GM21528 (cell line): Measurements from ENCODE around the gene FCHO2.

Experiments used
- ATAC-seq: cut with Tn5 transposase; IDR thresholded peaks from one replicate; pipeline ENCODE4 v1.9.1; 2021; ENCODE audit warnings: mild to moderate bottlenecking, moderate library complexity; ENCODE audit not compliant: unreplicated experiment, low FRiP score

FCHO2 gene

DNA sequence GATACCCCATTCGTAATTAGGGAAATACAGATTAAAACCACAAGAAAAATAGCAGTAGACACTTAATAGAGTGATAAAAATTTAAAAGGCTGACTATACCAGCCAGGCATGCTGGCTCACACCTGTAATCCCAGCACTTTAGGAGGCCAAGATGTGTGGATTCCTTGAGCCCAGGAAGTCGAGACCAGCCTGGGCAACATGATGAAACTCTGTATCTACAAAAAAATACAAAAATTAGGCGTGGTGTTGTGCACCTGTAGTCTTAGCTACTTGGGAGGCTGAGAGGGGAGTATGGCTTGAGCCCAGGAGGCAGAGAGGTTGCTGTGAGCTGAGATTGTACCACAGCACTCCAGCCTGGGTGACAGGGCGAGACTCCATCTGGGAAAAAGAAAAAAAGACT lies 72.0 kb downstream of the FCHO2 start:
- no peak for ATAC-seq

DNA sequence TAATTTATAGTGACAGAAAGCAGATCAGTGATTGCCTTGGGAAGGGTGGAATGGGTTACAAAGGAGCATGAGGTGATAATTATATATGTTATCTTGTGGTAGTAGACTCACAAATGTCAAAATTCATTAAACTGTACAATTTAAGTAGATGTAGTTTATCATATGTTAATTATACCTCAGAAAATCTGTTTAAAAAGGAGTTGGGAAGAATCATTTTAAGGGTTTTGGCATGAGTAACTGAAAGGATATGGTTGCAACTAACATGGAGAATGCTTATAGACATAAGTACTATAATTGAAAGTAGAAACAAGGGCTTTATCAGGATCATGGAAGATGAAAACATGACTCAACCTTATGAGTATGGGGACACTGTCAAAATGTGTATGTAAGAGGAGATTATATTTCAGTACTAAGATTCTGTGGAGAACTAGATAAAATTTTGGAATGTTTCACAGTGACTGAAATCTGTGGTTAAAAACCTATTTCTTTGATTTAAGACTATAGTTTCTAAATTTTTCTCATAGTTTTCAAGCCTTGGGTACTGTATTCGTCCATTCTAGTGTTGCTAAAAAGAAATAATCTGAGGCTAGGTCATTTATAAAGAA lies 73.3 kb downstream of the FCHO2 start:
- no peak for ATAC-seq

DNA sequence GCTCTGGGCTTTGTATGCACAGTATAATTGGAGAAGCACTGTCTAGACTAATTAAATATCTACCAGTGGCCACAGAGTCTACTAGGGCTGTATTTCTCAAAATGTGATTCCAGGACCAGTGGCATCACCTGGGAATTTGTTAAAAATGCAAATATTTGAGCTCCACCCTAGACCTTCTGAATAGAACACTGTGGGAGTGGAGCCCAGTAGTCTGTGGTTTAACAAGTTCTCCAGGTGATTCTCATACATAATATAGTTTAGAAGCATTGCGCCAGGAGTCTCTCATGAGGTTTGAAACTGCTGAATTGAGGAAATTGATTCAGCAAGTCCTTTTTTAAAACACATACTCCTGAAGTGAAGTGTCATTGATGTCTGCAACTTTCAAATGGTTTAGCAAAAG lies 74.7 kb downstream of the FCHO2 start:
- ATAC-seq = no peak

GRCh38 chr5:73030995-73031394 lies 75.2 kb downstream of the FCHO2 start:
- no peak for ATAC-seq

- ATAC-seq = no peak
These were observed 76.0 kb downstream of the FCHO2 start for GRCh38 chr5:73031839-73032238.

GRCh38 chr5:73032635-73033034 lies 76.8 kb downstream of the FCHO2 start:
- no peak for ATAC-seq

DNA sequence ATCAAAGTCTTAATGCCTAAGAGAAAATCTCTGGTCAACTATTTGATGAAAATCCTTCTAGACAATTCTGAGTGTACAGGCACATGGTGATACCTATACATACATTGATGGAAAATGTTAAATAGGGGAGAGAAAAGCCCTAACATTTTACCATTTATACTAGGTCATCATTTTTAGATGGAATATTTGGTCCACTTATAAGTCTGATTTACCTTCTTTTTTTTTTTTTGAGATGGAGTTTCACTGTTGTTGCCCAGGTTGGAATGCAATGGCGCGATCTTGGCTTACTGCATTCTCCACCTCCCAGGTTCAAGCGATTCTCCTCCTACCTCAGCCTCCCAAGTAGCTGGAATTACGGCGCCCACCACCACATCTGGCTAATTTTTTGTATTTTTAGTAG lies 81.7 kb downstream of the FCHO2 start:
- ATAC-seq = no peak

DNA sequence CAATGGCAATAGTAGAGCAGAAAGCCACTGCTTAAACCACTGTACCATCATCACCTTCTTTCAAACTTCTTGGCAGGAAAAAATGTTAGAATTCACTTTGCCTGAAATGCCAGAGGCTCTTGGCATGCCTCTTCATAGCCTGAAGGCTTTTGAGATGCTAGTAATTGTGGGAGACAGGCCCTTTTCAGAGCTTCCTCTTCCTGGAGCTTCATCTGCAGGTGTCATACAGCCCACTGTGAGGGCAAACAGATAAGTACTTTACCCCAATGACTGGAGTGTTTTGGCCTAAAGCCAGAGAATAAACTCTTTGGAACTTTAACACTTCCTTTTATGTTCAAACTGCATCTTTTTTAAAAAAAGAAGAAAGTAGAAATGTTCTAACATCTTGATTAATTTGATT lies 83.2 kb downstream of the FCHO2 start:
- ATAC-seq = no peak

- no peak for ATAC-seq
These were observed 87.2 kb downstream of the FCHO2 start for GRCh38 chr5:73042993-73043392.

DNA sequence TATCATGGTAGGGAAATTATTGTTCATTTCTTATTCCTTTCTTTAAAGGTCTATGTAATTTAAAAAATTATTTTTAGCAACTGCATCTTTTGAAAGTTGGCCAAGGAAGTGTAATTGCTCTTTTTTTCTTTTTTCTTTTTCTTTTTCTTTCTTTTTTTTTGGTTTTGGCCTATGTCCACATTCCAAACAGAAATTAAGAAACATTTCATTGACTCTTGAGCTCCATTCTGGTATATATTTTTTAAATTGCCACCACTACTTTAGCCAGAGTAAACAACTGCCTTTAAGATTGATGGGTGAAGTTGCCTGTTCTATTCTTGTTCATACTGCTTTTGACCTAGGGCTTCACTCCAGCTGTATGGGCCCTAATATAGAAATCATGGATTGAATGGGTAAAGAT lies 88.7 kb downstream of the FCHO2 start:
- no peak for ATAC-seq

DNA sequence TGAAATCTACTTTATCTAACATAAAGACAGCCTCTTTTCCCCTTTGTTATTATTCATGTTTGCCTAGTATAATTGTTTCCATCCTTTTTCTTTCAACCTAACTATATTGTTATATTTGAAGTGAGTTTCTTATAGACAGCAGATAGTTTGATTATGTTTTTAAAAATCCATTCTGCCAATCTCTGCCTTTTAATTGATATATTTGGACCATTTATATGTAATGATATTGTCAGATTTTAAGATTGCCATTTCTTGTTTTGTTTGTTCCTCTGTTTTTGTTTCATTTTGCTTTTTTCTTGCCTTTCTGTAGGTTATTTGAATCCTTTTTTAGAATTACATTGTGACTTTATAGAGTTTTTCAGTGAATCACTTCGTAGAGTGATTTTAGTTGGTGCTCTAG lies 89.8 kb downstream of the FCHO2 start:
- ATAC-seq = no peak

DNA sequence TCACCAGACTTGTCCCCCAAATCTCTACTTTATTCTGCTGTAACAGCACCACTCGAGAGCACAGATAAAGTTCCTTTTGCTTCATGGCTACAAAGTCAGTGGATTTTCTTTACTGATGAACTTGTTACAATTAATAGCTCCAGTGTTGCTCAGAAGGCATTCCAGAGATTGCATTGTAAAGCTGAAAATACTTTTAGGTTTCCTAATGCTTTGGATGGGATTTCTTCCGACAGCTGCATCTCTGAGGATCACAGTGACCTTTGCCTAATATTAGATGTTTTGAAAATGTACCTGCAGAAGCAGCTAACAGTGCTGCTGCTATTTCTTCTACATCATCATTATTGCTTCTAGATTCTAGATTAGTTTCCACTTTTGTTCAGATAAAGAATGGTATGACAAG lies 105.8 kb downstream of the FCHO2 start:
- ATAC-seq = no peak

DNA sequence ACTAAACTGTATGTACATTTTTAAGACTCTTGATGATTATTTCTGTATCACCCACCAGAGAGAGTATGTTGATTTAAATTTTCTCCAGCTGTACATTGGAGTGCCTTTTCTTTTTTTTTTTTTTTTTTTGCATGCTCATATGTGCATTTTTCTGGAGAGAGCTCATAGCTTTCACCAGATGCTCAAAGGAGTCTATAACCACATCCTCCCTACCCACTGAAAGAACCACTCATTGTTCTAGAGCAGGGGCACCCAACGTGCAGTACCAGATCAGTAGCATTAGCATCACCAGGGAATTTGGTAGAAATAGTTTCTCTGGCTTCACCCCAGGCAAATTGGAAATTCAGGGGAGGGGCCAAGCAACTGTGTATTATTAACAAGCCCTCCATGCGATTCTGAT lies 110.6 kb downstream of the FCHO2 start:
- ATAC-seq = no peak

- no peak for ATAC-seq
These were observed 111.4 kb downstream of the FCHO2 start for GRCh38 chr5:73067213-73067612.

GRCh38 chr5:73081093-73081492 lies 125.3 kb downstream of the FCHO2 start:
- no peak for ATAC-seq

DNA sequence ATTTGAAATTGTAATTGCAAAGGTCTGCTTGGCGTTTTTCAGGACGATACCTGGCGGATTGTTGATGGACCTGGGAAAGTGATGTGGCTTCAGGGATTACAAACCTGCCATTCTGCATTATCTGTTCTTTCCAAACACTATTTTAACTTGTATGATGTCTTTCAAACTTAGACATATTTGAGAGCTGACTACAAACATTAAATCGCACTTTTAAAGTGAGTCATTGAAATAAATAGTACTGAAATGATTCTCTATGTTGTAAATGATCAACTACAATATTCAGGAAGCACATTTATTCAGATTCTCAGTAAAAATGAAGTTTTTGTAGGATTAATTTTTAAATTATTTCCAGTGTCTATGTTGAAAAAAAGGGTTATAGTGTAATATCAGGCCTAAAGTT lies 132.2 kb downstream of the FCHO2 start:
- no peak for ATAC-seq

- ATAC-seq = no peak
These were observed 138.1 kb downstream of the FCHO2 start for GRCh38 chr5:73093943-73094342.

GRCh38 chr5:73094415-73094814 lies 138.6 kb downstream of the FCHO2 start:
- ATAC-seq = no peak

- ATAC-seq = no peak
These were observed 139.9 kb downstream of the FCHO2 start for GRCh38 chr5:73095564-73096238.

GRCh38 chr5:73096239-73096575 lies 140.4 kb downstream of the FCHO2 start:
- no peak for ATAC-seq

GRCh38 chr5:73097740-73098139 lies 141.9 kb downstream of the FCHO2 start:
- ATAC-seq = no peak

GRCh38 chr5:73100109-73100508 lies 144.3 kb downstream of the FCHO2 start:
- ATAC-seq = no peak

DNA sequence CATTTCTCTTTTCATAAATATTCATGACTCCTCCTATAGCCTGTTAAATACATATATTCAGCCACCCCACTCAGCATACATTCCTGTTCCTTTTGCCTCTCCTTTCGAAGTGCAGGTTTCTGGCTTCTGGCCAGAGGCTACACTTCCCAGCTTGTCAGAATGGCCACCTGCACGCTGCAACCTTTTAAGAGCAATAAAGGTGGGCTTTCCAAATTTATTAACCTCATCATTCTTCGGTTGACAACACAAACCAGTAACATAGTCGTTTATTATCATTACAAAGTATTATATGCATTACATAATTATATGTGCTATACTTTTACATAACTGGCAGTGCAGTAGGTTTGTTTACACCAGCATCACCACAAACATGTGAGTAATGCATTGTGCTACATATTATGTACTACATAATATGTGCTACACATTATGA lies 148.0 kb downstream of the FCHO2 start:
- ATAC-seq = no peak
